Activated T-helper 9 cell treated with anti-CD3 and anti-CD28 coated beads, Interleukin-2, amount 50 U/mL, for 16 hours (primary cell): ENCODE data around the gene CSTB.

Experiments used
- DNase-seq: peaks from one replicate; pipeline ENCODE4 v3.0.0-alpha.2; 2020; ENCODE audit warnings: low read depth

The CSTB gene

GRCh38 chr21:43728467-43729390 is 47.4 kb downstream of the CSTB start:
- DNase-seq, result peak; percentile 71

GRCh38 chr21:43728154-43728466 is 48.0 kb downstream of the CSTB start:
- DNase-seq, result no peak

GRCh38 chr21:43727519-43728153 is 48.5 kb downstream of the CSTB start:
- DNase-seq, result no peak

- no peak for DNase-seq
These were observed 49.2 kb downstream of the CSTB start for GRCh38 chr21:43726686-43727518.
